ENCODE results near the gene TXLNA.

DNA sequence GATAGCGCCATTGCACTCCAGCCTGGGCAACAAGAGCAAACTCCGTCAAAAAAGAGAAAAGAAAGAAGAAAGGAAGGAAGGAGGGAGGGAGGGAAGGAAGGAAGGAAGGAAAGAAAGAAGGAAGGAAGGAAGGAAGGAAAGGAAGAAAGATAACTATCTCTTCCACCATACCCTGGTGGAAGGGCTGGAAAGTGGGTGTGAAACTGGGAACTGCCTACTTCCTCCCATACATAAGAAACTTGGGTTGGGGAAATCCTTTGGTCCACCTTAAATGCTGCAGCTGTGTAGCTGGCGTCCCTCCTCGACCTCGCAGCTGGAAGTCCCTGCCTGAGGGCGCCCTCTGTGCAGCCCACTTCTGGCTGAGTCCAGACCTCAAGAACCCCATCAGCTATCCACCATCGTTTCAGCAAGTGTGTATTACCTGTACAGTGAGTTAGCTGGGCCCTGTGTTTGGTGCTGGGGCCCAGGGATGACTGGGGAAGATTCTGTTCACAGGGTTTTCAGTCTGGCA is 62.9 kb downstream of the TXLNA start:
- TF ChIP-seq, protein P1, sequence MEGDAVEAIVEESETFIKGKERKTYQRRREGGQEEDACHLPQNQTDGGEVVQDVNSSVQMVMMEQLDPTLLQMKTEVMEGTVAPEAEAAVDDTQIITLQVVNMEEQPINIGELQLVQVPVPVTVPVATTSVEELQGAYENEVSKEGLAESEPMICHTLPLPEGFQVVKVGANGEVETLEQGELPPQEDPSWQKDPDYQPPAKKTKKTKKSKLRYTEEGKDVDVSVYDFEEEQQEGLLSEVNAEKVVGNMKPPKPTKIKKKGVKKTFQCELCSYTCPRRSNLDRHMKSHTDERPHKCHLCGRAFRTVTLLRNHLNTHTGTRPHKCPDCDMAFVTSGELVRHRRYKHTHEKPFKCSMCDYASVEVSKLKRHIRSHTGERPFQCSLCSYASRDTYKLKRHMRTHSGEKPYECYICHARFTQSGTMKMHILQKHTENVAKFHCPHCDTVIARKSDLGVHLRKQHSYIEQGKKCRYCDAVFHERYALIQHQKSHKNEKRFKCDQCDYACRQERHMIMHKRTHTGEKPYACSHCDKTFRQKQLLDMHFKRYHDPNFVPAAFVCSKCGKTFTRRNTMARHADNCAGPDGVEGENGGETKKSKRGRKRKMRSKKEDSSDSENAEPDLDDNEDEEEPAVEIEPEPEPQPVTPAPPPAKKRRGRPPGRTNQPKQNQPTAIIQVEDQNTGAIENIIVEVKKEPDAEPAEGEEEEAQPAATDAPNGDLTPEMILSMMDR (IDR thresholded peaks at IDR 0.05): no peak
- TF ChIP-seq POLR2AphosphoS5 (IDR thresholded peaks at IDR 0.05) (no peak), POLR2A (IDR thresholded peaks at IDR 0.05) (no peak), EP300 (IDR thresholded peaks at IDR 0.05) (no peak)
